Peyer's patch (tissue), 4 donors: ENCODE data around the gene TMEM131L.
"Not testable (repeated sequence)": the region's sequence is repeated elsewhere in the genome, so short reads cannot be mapped to it uniquely, and the experiment has no call there.

Experiments used
- CTCF ChIP-seq, 6 experiments: fragments of 450-650 bp in 4 of 6; fragments of 200-600 bp in 2 of 6; sonication (generic) in 1 of 6; IDR thresholded peaks; one replicate each; pipeline ENCODE4 v1.5.1; 2017 to 2019; ENCODE audit warnings: antibody characterized with exemption in 6 of 6, mild to moderate bottlenecking in 3 of 6, moderate library complexity in 1 of 6
- POLR2A ChIP-seq, 2 donors: fragments of 450-650 bp; IDR thresholded peaks; one replicate each; pipeline ENCODE4 v1.5.1; 2017; ENCODE audit warnings: antibody characterized with exemption in 2 of 2, mild to moderate bottlenecking in 2 of 2, moderate library complexity in 2 of 2

- TF ChIP-seq POLR2A, CTCF (IDR thresholded peaks at IDR 0.05): not testable (repeated sequence)
Observed at GRCh38 chr4:153471071-153471697, 5.0 kb downstream of the TMEM131L start.
